K562 (cell line): ENCODE results near the gene RSPH6A. TPM values are rescaled to one million over a fixed set of nuclear protein-coding genes. Genes with fewer than 3 reads are reported as not detected.

Experiments
- BCL6 ChIP-seq: fragments of 250-450 bp; sonication (Bioruptor Pico); IDR thresholded peaks from 2 replicates; pipeline ENCODE4 v1.4.0; 2020
- BRF1 ChIP-seq: IDR thresholded peaks from 3 replicates; pipeline ENCODE4 v1.6.1; 2011; ENCODE audit warnings: borderline replicate concordance, mild to moderate bottlenecking; ENCODE audit not compliant: insufficient read length; ENCODE audit errors: extremely low read depth
- GTF2F1 ChIP-seq: IDR thresholded peaks from 2 replicates; pipeline ENCODE4 v1.6.1; 2011; ENCODE audit warnings: low read depth, low read length, improper control_type of control experiment
- KDM1A ChIP-seq, 2 experiments: fragments of 450-650 bp; IDR thresholded peaks; 2 replicates each; pipeline ENCODE4 v1.6.1; 2016; ENCODE audit warnings: mild to moderate bottlenecking in 2 of 2
- KDM5B ChIP-seq: fragments of 200-600 bp; sonication (generic); IDR thresholded peaks from 2 replicates; pipeline ENCODE4 v1.6.1; 2012; ENCODE audit warnings: low read depth, mild to moderate bottlenecking, moderate library complexity, low read length, control low read depth, inconsistent platforms; ENCODE audit not compliant: insufficient replicate concordance
- MCM2 ChIP-seq: fragments of 450-650 bp; IDR thresholded peaks from 2 replicates; pipeline ENCODE4 v1.6.1; 2017; ENCODE audit warnings: low read depth, mild to moderate bottlenecking
- MIER1 ChIP-seq: fragments of 450-650 bp; IDR thresholded peaks from 2 replicates; pipeline ENCODE4 v1.6.1; 2016; ENCODE audit warnings: antibody characterized with exemption, mild to moderate bottlenecking, low read depth
- NFRKB ChIP-seq: fragments of 450-650 bp; IDR thresholded peaks from 2 replicates; pipeline ENCODE4 v1.6.1; 2016; ENCODE audit warnings: low read depth
- PRMT5 ChIP-seq: sonication (generic); formaldehyde crosslinking; IDR thresholded peaks from 2 replicates; pipeline ENCODE4 v1.5.0; 2020; ENCODE audit warnings: missing genetic modification reagents
- RREB1 ChIP-seq: fragments of 250-450 bp; sonication (Bioruptor Pico); IDR thresholded peaks from 2 replicates; pipeline ENCODE4 v1.4.0; 2020
- SMARCC2 ChIP-seq: fragments of 450-650 bp; IDR thresholded peaks from 2 replicates; pipeline ENCODE4 v1.6.1; 2017; ENCODE audit warnings: antibody characterized with exemption, moderate library complexity, mild to moderate bottlenecking, low read depth
- TFAM ChIP-seq: fragments of 250-450 bp; sonication (Bioruptor Pico); conservative IDR thresholded peaks from 2 replicates; pipeline ENCODE4 v1.5.0; 2021; ENCODE audit warnings: mild to moderate bottlenecking, moderate library complexity
- THRAP3 ChIP-seq: fragments of 450-650 bp; IDR thresholded peaks from 2 replicates; pipeline ENCODE4 v1.6.1; 2016; ENCODE audit warnings: mild to moderate bottlenecking, inconsistent platforms, borderline replicate concordance
- ZKSCAN8 ChIP-seq: fragments of 200-800 bp; sonication (Bioruptor generic); IDR thresholded peaks from 2 replicates; pipeline ENCODE4 v1.6.1; 2016; ENCODE audit warnings: missing genetic modification characterization, missing compliant biosample characterization
- ZNF140 ChIP-seq: fragments of 250-450 bp; sonication (Bioruptor Pico); IDR thresholded peaks from 2 replicates; pipeline ENCODE4 v1.8.0; 2021; ENCODE audit warnings: moderate library complexity, mild to moderate bottlenecking, inconsistent platforms
- ZNF224 ChIP-seq: sonication (generic); formaldehyde crosslinking; IDR thresholded peaks from 2 replicates; pipeline ENCODE4 v1.8.0; 2022; ENCODE audit warnings: mild to moderate bottlenecking, missing genetic modification reagents
- polyA plus RNA-seq, 8 experiments: library from polyadenylated mRNA; depleted of rRNA in 4 of 8; stranded (reverse) in 5 of 8; unstranded in 3 of 8; fragments of >200 nt; fragmentation: Nextera tagmentation in 2 of 8; fragmentation: Illumina TruSeq in 1 of 8; extraction: Ambion mirVana in 2 of 8; extraction: Trizol in 1 of 8; gene quantifications; 2 replicates each; pipeline versions ENCODE4 v1.2.1 to v1.2.3, GENCODE V29; 2011 to 2014; ENCODE audit warnings: inconsistent platforms in 1 of 8, missing spikeins in 1 of 8
- total RNA-seq, 7 experiments: library from RNA; depleted of rRNA in 6 of 7; stranded (reverse); fragments of >200 nt in 6 of 7; fragmentation: Illumina TruSeq in 2 of 7; extraction: Trizol in 2 of 7; gene quantifications; 2 replicates each; pipeline versions ENCODE4 v1.2.1 to v1.2.3, GENCODE V29; 2011 to 2021; ENCODE audit warnings: low replicate concordance in 1 of 7
- TF ChIP-seq, protein P1 (sequence below): fragments of 200-800 bp; sonication (Bioruptor generic); IDR thresholded peaks from 2 replicates; pipeline ENCODE4 v1.6.1; 2017; ENCODE audit warnings: missing genetic modification characterization, missing compliant biosample characterization
- TF ChIP-seq, protein P2 (sequence below): fragments of 450-650 bp; IDR thresholded peaks from 2 replicates; pipeline ENCODE4 v1.7.1; 2018; ENCODE audit warnings: mild to moderate bottlenecking, low read depth; ENCODE audit not compliant: partially characterized antibody

The RSPH6A gene
- total and polyA plus RNA-seq, 9 of the 15 experiments (the other 6 are each of a cell fraction or from before 2014, with no cell fraction given): 0.03 to 0.15 (median 0.07) TPM; not detected in 5

DNA sequence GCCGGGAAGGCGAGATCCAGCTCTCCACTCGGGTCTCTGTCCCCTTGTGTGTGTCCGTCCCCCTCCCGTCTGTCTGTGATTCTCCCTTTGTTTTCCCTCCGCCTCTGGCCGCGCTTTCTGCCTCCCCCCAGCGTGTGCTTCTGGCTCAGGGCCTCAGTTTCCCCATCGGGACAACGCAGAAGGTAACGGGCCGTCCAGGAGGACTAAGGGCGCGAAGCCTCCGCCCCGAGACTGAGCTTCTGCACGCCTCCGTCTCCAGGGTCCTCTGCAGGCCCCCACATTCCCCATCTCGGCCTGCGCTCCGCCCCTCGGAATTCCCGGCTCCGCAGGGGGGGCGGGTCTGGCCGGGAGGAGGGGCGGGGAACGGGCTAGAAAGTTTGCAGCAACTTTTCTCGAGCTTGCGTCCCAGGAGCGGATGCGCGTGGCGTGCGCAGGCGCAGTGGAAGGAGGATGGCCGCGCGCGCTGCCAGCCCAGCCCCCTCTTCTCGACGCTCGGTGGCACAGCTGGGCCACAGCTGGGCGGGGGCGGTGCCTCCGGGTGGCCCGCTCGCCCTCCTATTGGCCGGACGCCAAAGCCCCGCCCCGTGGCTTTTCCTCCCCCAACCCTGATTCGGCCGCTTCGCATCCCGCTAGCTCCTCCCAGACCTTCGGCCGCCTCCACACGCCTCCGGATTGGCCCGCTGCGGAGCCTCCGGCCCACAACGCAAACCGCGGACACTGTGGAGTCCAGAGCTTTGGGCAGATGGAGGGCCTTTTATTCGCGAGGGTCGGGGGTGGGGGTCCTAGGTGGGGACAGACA lies 45.9 kb downstream of the RSPH6A start, which contains the start of gene SIX5 (continued):
- TF ChIP-seq BRF1 (no peak), TFAM (CRISPR knock-in tag) (no peak), ZNF224 (CRISPR knock-in tag) (no peak), KDM5B (peak; percentile 68), KDM1A (IDR thresholded peaks at IDR 0.05) (no peak), MCM2 (no peak), ZKSCAN8 (CRISPR knock-in tag) (no peak), GTF2F1 (no peak), PRMT5 (CRISPR knock-in tag) (0 out of 2 replicates have a peak, but pooled peaks have one; percentile 51), BCL6 (CRISPR knock-in tag) (no peak), MIER1 (no peak), RREB1 (CRISPR knock-in tag) (no peak), NFRKB (peak; percentile 88), THRAP3 (no peak; the same call in 1 of the 2 replicates), ZNF140 (CRISPR knock-in tag) (no peak), SMARCC2 (no peak)
- TF ChIP-seq, protein P1, sequence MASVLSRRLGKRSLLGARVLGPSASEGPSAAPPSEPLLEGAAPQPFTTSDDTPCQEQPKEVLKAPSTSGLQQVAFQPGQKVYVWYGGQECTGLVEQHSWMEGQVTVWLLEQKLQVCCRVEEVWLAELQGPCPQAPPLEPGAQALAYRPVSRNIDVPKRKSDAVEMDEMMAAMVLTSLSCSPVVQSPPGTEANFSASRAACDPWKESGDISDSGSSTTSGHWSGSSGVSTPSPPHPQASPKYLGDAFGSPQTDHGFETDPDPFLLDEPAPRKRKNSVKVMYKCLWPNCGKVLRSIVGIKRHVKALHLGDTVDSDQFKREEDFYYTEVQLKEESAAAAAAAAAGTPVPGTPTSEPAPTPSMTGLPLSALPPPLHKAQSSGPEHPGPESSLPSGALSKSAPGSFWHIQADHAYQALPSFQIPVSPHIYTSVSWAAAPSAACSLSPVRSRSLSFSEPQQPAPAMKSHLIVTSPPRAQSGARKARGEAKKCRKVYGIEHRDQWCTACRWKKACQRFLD (CRISPR knock-in tag): no peak
- TF ChIP-seq, protein P2, sequence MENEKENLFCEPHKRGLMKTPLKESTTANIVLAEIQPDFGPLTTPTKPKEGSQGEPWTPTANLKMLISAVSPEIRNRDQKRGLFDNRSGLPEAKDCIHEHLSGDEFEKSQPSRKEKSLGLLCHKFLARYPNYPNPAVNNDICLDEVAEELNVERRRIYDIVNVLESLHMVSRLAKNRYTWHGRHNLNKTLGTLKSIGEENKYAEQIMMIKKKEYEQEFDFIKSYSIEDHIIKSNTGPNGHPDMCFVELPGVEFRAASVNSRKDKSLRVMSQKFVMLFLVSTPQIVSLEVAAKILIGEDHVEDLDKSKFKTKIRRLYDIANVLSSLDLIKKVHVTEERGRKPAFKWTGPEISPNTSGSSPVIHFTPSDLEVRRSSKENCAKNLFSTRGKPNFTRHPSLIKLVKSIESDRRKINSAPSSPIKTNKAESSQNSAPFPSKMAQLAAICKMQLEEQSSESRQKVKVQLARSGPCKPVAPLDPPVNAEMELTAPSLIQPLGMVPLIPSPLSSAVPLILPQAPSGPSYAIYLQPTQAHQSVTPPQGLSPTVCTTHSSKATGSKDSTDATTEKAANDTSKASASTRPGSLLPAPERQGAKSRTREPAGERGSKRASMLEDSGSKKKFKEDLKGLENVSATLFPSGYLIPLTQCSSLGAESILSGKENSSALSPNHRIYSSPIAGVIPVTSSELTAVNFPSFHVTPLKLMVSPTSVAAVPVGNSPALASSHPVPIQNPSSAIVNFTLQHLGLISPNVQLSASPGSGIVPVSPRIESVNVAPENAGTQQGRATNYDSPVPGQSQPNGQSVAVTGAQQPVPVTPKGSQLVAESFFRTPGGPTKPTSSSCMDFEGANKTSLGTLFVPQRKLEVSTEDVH: no peak
